Lower lobe of right lung (tissue), 2 donors: ENCODE results near the gene DEFB114. TPM values are rescaled to one million over a fixed set of nuclear protein-coding genes. Genes with fewer than 3 reads are reported as not detected.

Experiments used
- ATAC-seq, 2 donors: fragments of 200-7000 bp; cut with Tn5 transposase; one replicate each; pipeline ENCODE4 v1.9.1; 2020 to 2022; ENCODE audit warnings: mild to moderate bottlenecking in 2 of 2, moderate library complexity in 2 of 2
- DNase-seq: peaks from one replicate; pipeline ENCODE4 v3.0.0-alpha.2; 2020
- H3K27ac ChIP-seq: fragments of 200-600 bp; one replicate; pipeline ENCODE4 v1.8.0; 2022
- H3K27me3 ChIP-seq: fragments of 200-600 bp; one replicate; pipeline ENCODE4 v1.8.0; 2022; ENCODE audit warnings: low read depth
- H3K36me3 ChIP-seq: fragments of 200-600 bp; one replicate; pipeline ENCODE4 v1.8.0; 2022; ENCODE audit warnings: mild to moderate bottlenecking
- H3K4me1 ChIP-seq: fragments of 200-600 bp; one replicate; pipeline ENCODE4 v1.8.0; 2022
- H3K4me3 ChIP-seq: fragments of 200-600 bp; one replicate; pipeline ENCODE4 v1.8.0; 2022; ENCODE audit warnings: mild to moderate bottlenecking
- H3K9me3 ChIP-seq: fragments of 200-600 bp; one replicate; pipeline ENCODE4 v1.8.0; 2022
- CTCF ChIP-seq: fragments of 200-600 bp; IDR thresholded peaks from one replicate; pipeline ENCODE4 v1.8.0; 2022; ENCODE audit warnings: antibody characterized with exemption, mild to moderate bottlenecking
- intact Hi-C: fragments of 100-400 bp; cut with DNase I; formaldehyde crosslinking; loops from one replicate; pipeline ENCODE4 v1.11.0; 2022
- total RNA-seq: library from RNA; stranded (reverse); fragmentation: NEBNext Ultra II Directional; extraction: Animal tissue kit (Norgen Biotek cat#: 25700); gene quantifications from one replicate; pipeline ENCODE4 v1.2.1, GENCODE V29; 2021
- donor health status: DM: no; HTN: yes; CAD: no; lungs with severe emphysema.

Gene DEFB114
- total RNA-seq, 1 donor from 2014 or later: not detected

- no peak for DNase-seq
- no peak overlapping the region for H3K4me3 ChIP-seq
- H3K27me3 ChIP-seq: no peaks in the 10 kb centered on the region
- no peak for TF ChIP-seq CTCF
- no peak for ATAC-seq
- no peaks in the 10 kb centered on the region for H3K9me3 ChIP-seq
- intact Hi-C loops: no loop called here
- no peak overlapping the region for H3K27ac ChIP-seq
- no peaks in the 10 kb centered on the region for H3K36me3 ChIP-seq
- H3K4me1 ChIP-seq: no peaks in the 10 kb centered on the region
Measured at GRCh38 chr6:49937017-49937416, 26.9 kb downstream of the DEFB114 start.

- Histone ChIP-seq H3K36me3 (no peaks in the 10 kb centered on the region), H3K9me3 (no peaks in the 10 kb centered on the region), H3K4me1 (no peaks in the 10 kb centered on the region), H3K27me3 (no peaks in the 10 kb centered on the region), H3K27ac (no peak overlapping the region), H3K4me3 (no peak overlapping the region)
- intact Hi-C loops: no loop called here
- DNase-seq (no peak), ATAC-seq (no peak)
- TF ChIP-seq CTCF: no peak
Measured at GRCh38 chr6:49935387-49935786, 28.6 kb downstream of the DEFB114 start.

- DNase-seq (no peak), ATAC-seq (no peak)
- intact Hi-C loops: no loop called here
Measured at GRCh38 chr6:49934770-49935169, 29.2 kb downstream of the DEFB114 start.

GRCh38 chr6:49933526-49933925 lies 30.4 kb downstream of the DEFB114 start:
- Histone ChIP-seq H3K4me3 (no peak overlapping the region), H3K9me3 (no peaks in the 10 kb centered on the region), H3K4me1 (no peaks in the 10 kb centered on the region), H3K36me3 (no peaks in the 10 kb centered on the region), H3K27ac (no peak overlapping the region), H3K27me3 (no peaks in the 10 kb centered on the region)
- peak; percentile 29 for DNase-seq
- intact Hi-C loops: no loop called here
- no peak for TF ChIP-seq CTCF
- no peak for ATAC-seq

More at GRCh38 chr6:49934770-49935169, 29.2 kb downstream of the DEFB114 start:
- Histone ChIP-seq H3K36me3 (no peaks in the 10 kb centered on the region), H3K27ac (no peak overlapping the region), H3K4me1 (no peaks in the 10 kb centered on the region), H3K4me3 (no peak overlapping the region), H3K27me3 (no peaks in the 10 kb centered on the region), H3K9me3 (no peaks in the 10 kb centered on the region)
- no peak for TF ChIP-seq CTCF

GRCh38 chr6:49929340-49929739 lies 34.6 kb downstream of the DEFB114 start:
- Histone ChIP-seq H3K27ac (no peak overlapping the region), H3K27me3 (no peaks in the 10 kb centered on the region), H3K36me3 (no peaks in the 10 kb centered on the region), H3K4me3 (no peak overlapping the region), H3K9me3 (no peaks in the 10 kb centered on the region), H3K4me1 (no peaks in the 10 kb centered on the region)
- ATAC-seq (no peak), DNase-seq (no peak)
- no peak for TF ChIP-seq CTCF
- intact Hi-C loops: no loop called here

GRCh38 chr6:49923826-49924225 lies 40.1 kb downstream of the DEFB114 start:
- Histone ChIP-seq H3K4me3 (no peak overlapping the region), H3K36me3 (no peaks in the 10 kb centered on the region), H3K9me3 (no peaks in the 10 kb centered on the region), H3K27ac (no peak overlapping the region), H3K4me1 (no peaks in the 10 kb centered on the region), H3K27me3 (no peaks in the 10 kb centered on the region)
- no peak for TF ChIP-seq CTCF
- no peak for DNase-seq
- ATAC-seq: no peak
- intact Hi-C loops: no loop called here
